ENCODE data around the gene B2M.

DNA sequence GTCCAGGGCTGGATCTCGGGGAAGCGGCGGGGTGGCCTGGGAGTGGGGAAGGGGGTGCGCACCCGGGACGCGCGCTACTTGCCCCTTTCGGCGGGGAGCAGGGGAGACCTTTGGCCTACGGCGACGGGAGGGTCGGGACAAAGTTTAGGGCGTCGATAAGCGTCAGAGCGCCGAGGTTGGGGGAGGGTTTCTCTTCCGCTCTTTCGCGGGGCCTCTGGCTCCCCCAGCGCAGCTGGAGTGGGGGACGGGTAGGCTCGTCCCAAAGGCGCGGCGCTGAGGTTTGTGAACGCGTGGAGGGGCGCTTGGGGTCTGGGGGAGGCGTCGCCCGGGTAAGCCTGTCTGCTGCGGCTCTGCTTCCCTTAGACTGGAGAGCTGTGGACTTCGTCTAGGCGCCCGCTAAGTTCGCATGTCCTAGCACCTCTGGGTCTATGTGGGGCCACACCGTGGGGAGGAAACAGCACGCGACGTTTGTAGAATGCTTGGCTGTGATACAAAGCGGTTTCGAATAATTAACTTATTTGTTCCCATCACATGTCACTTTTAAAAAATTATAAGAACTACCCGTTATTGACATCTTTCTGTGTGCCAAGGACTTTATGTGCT, 527 bp downstream of the B2M start:
- TF ChIP-seq, protein P1, sequence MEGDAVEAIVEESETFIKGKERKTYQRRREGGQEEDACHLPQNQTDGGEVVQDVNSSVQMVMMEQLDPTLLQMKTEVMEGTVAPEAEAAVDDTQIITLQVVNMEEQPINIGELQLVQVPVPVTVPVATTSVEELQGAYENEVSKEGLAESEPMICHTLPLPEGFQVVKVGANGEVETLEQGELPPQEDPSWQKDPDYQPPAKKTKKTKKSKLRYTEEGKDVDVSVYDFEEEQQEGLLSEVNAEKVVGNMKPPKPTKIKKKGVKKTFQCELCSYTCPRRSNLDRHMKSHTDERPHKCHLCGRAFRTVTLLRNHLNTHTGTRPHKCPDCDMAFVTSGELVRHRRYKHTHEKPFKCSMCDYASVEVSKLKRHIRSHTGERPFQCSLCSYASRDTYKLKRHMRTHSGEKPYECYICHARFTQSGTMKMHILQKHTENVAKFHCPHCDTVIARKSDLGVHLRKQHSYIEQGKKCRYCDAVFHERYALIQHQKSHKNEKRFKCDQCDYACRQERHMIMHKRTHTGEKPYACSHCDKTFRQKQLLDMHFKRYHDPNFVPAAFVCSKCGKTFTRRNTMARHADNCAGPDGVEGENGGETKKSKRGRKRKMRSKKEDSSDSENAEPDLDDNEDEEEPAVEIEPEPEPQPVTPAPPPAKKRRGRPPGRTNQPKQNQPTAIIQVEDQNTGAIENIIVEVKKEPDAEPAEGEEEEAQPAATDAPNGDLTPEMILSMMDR (IDR thresholded peaks at IDR 0.05): no peak
- TF ChIP-seq EZH2 (IDR thresholded peaks at IDR 0.05; ENCODE audit: borderline replicate concordance, insufficient read depth, low read depth, low read length, poor library complexity, severe bottlenecking): no peak
